ENCODE data around the gene CCDC136.
A peak's percentile ranks its signal among the peaks of the same experiment; 100 is the strongest.

The CCDC136 gene

DNA sequence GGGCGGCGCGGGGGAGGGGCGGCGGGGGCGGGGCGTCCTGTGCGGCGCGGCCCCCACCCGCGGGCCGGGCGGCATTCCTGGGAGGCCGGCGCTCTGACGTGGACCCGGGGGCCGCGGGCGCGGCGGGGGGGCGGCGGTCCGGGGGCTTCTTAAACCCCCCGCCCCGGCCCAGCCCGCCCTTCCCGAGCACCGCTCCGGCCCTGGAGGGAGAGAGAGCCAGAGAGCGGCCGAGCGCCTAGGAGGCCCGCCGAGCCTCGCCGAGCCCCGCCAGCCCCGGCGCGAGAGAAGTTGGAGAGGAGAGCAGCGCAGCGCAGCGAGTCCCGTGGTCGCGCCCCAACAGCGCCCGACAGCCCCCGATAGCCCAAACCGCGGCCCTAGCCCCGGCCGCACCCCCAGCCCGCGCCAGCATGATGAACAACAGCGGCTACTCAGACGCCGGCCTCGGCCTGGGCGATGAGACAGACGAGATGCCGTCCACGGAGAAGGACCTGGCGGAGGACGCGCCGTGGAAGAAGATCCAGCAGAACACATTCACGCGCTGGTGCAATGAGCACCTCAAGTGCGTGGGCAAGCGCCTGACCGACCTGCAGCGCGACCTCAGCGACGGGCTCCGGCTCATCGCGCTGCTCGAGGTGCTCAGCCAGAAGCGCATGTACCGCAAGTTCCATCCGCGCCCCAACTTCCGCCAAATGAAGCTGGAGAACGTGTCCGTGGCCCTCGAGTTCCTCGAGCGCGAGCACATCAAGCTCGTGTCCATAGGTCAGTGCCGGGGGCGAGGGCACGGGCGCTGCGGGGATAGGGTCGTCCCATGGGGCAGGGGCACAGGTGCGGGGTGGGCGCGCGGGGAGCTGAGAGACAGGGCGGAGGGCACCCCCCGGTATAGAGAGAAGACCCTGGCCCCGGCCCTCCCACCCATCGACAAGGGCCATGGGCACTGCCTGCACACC, 38.7 kb downstream of the CCDC136 start, which contains the start of gene FLNC:
FLNC (plus strand) TSS at position 176 of the 947 bp plus-strand sequence; CDS start at position 408, 232 bp downstream.
- peak within 1 kb of the TSS; percentile 91 for H3K9ac ChIP-seq (ENCODE audit: low read depth, low read length, poor library complexity, severe bottlenecking)

DNA sequence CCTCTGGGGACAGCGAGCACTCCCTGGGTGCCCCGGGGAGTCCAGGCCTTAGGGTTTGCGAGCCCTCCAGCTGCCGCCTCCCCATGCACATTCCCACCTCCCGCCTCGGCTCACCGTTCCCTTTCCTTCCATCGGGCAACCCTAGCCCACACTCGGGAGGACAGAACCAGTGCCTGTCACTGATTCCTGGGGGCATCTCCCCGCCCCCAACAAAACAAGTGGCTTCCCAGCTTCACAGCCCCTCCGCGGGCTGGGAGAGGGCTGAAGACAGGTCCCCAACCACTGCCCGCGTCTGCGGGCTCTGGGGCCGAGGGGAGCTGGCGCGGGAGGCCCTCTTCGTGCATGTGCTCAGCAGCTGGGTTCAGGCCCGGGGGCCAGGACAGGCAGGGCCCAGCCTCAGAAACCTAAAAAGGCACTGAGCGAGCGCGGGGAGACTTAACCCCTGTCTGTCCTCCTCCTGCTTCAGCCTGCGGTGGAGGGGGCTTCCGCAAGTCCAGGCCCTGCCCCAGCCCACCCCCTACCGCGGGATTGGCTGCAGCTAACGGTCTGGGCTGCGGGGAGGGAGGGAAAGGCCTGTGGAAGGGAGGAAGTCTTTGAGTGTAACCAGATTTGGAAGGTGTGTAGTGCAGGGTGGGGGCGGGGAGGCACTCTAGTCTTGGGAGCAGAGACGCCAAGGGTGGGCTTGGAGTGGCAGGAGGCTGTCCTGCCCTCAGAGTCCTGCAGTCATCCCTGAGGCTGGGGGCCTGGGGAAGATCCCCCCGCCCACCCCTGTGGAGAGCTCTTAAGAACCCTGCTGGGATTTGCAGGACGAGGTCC, 39.6 kb downstream of the CCDC136 start:
- H3K9ac ChIP-seq (ENCODE audit: low read depth, low read length, poor library complexity, severe bottlenecking) = peak overlapping the region; percentile 91
- H3K9me2 ChIP-seq (replicated peaks; ENCODE audit: low read depth, low read length) = no peaks in the 10 kb centered on the region
- H3K36me3 ChIP-seq (ENCODE audit: insufficient read depth, low read length) = no peaks in the 10 kb centered on the region
- H4K20me1 ChIP-seq (ENCODE audit: insufficient read depth, low read length, poor library complexity, severe bottlenecking) = no peaks in the 10 kb centered on the region
- peaks cover 11% of the 10 kb centered on the region for H3K79me2 ChIP-seq (ENCODE audit: insufficient read depth, low read length)
- H3F3A ChIP-seq (ENCODE audit: low read depth) = 0 out of 2 replicates have a peak, but pooled peaks cover 2% of the 10 kb centered on the region
- peaks cover 29% of the 10 kb centered on the region for H3K4me1 ChIP-seq (ENCODE audit: insufficient read depth, low read length, poor library complexity, severe bottlenecking)
- H3K4me2 ChIP-seq (ENCODE audit: low read depth, low read length, poor library complexity, severe bottlenecking) = peak overlapping the region; percentile 99
- H3K4me3 ChIP-seq (ENCODE audit: low read length, poor library complexity, severe bottlenecking) = peak overlapping the region; percentile 79
- no peaks in the 10 kb centered on the region for H3K27me3 ChIP-seq (ENCODE audit: insufficient read depth, low read length, poor library complexity, severe bottlenecking)
- H2AFZ ChIP-seq (ENCODE audit: low read length) = peak overlapping the region; percentile 82
- H3K9me3 ChIP-seq (ENCODE audit: insufficient read depth, low read depth, low read length) = no peaks in the 10 kb centered on the region
- TF ChIP-seq, protein P1, sequence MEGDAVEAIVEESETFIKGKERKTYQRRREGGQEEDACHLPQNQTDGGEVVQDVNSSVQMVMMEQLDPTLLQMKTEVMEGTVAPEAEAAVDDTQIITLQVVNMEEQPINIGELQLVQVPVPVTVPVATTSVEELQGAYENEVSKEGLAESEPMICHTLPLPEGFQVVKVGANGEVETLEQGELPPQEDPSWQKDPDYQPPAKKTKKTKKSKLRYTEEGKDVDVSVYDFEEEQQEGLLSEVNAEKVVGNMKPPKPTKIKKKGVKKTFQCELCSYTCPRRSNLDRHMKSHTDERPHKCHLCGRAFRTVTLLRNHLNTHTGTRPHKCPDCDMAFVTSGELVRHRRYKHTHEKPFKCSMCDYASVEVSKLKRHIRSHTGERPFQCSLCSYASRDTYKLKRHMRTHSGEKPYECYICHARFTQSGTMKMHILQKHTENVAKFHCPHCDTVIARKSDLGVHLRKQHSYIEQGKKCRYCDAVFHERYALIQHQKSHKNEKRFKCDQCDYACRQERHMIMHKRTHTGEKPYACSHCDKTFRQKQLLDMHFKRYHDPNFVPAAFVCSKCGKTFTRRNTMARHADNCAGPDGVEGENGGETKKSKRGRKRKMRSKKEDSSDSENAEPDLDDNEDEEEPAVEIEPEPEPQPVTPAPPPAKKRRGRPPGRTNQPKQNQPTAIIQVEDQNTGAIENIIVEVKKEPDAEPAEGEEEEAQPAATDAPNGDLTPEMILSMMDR (conservative IDR thresholded peaks at IDR 0.05; ENCODE audit: low read length) = no peak
- no peak for TF ChIP-seq EZH2phosphoT487 (IDR thresholded peaks at IDR 0.05; ENCODE audit: borderline replicate concordance)

More for the DNA sequence above, 38.7 kb downstream of the CCDC136 start, which contains the start of gene FLNC:
- peak within 1 kb of the TSS; percentile 99 for H3K4me2 ChIP-seq (ENCODE audit: low read depth, low read length, poor library complexity, severe bottlenecking)
- 0 out of 2 replicates have a peak, but pooled peaks cover 2% of the 10 kb centered on the region for H3F3A ChIP-seq (ENCODE audit: low read depth)
- H3K4me3 ChIP-seq (ENCODE audit: low read length, poor library complexity, severe bottlenecking) = peak within 1 kb of the TSS; percentile 79
- no peaks in the 10 kb centered on the region for H3K9me2 ChIP-seq (replicated peaks; ENCODE audit: low read depth, low read length)
- H3K9me3 ChIP-seq (ENCODE audit: insufficient read depth, low read depth, low read length) = no peaks in the 10 kb centered on the region
- no peaks in the 10 kb centered on the region for H3K36me3 ChIP-seq (ENCODE audit: insufficient read depth, low read length)
- H3K79me2 ChIP-seq (ENCODE audit: insufficient read depth, low read length) = peaks cover 11% of the 10 kb centered on the region
- H3K4me1 ChIP-seq (ENCODE audit: insufficient read depth, low read length, poor library complexity, severe bottlenecking) = peaks cover 29% of the 10 kb centered on the region
- peak within 1 kb of the TSS; percentile 82 for H2AFZ ChIP-seq (ENCODE audit: low read length)
- no peaks in the 10 kb centered on the region for H3K27me3 ChIP-seq (ENCODE audit: insufficient read depth, low read length, poor library complexity, severe bottlenecking)
- TF ChIP-seq EZH2phosphoT487 (IDR thresholded peaks at IDR 0.05; ENCODE audit: borderline replicate concordance) = no peak
- TF ChIP-seq, protein P1 (conservative IDR thresholded peaks at IDR 0.05; ENCODE audit: low read length) = no peak
- H4K20me1 ChIP-seq (ENCODE audit: insufficient read depth, low read length, poor library complexity, severe bottlenecking) = no peaks in the 10 kb centered on the region

DNA sequence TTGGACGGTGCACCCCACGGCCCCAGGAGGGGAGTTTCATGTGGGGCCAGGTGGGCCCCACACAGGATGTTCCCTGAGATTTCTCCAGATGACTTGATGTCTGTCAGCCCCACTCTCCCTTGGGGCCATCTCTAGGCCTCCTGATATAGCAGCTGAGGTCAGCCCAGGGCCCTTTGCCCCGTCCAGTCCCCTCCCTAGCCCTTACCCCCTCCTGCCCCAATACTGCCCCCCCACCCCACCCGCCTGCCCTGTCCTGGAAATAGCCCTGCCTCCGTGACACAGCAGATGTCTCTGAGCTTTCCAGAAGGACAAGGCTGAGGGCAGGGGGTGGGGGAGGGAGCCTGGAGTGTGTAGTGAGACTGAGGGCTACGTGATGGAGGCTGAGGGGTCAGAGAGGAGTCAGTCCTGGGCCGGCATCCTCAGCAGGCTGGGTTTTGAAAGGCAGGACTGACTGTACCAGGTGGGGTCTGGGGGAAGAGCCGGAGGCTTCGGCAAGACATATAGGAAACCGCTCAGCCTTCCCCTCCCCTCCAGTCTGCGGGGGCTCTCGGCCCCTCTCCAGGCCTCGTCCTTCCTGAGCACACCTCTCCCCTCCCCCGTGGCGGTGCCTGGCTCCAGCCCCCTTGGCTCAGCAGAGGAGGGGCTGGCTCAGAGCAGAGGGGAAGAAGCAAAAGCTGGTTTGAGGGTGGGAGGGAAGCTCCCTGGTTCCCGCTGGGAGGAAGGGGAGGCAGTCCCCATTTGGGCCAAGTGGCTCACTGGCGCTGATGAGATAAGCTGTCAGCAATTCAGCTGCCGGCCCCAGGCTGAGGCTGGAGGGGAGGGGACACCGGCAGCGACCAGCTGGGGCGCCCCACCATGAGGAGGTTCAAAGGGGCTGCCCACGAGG, 40.5 kb downstream of the CCDC136 start:
- Histone ChIP-seq H4K20me1 (ENCODE audit: insufficient read depth, low read length, poor library complexity, severe bottlenecking) (no peaks in the 10 kb centered on the region), H3K4me2 (ENCODE audit: low read depth, low read length, poor library complexity, severe bottlenecking) (peak overlapping the region; percentile 99), H3F3A (ENCODE audit: low read depth) (0 out of 2 replicates have a peak, but pooled peaks cover 2% of the 10 kb centered on the region), H3K9me3 (ENCODE audit: insufficient read depth, low read depth, low read length) (no peaks in the 10 kb centered on the region), H3K79me2 (ENCODE audit: insufficient read depth, low read length) (peaks cover 11% of the 10 kb centered on the region), H3K4me3 (ENCODE audit: low read length, poor library complexity, severe bottlenecking) (peak overlapping the region; percentile 79), H3K9ac (ENCODE audit: low read depth, low read length, poor library complexity, severe bottlenecking) (peak overlapping the region; percentile 91), H3K9me2 (replicated peaks; ENCODE audit: low read depth, low read length) (no peaks in the 10 kb centered on the region), H3K27me3 (ENCODE audit: insufficient read depth, low read length, poor library complexity, severe bottlenecking) (no peaks in the 10 kb centered on the region), H3K36me3 (ENCODE audit: insufficient read depth, low read length) (no peaks in the 10 kb centered on the region), H2AFZ (ENCODE audit: low read length) (peak overlapping the region; percentile 82), H3K4me1 (ENCODE audit: insufficient read depth, low read length, poor library complexity, severe bottlenecking) (peaks cover 29% of the 10 kb centered on the region)
- TF ChIP-seq, protein P1 (conservative IDR thresholded peaks at IDR 0.05; ENCODE audit: low read length) = no peak
- no peak for TF ChIP-seq EZH2phosphoT487 (IDR thresholded peaks at IDR 0.05; ENCODE audit: borderline replicate concordance)

All from Loucy (cell line).